HepG2 (cell line): ENCODE results near the gene CCDC175. TPM values are rescaled to one million over a fixed set of nuclear protein-coding genes. Genes with fewer than 3 reads are reported as not detected.

Source experiments
- ATAC-seq: fragments of 200-7000 bp; cut with Tn5 transposase; 3 replicates; pipeline ENCODE4 v1.9.1; 2020; ENCODE audit warnings: mild to moderate bottlenecking, moderate library complexity
- BruUV-seq: library from RNA; stranded (reverse); fragments of 400-500 nt; replicated peaks from 2 replicates; lab custom pipeline; 2021; lab: Mats Ljungman, UMichigan
- CTCF ChIA-PET: fragments of 300-600 bp; formaldehyde crosslinking; extraction: SDS; loops from one replicate; lab custom pipeline; 2021; ENCODE audit warnings: low total read pairs, inconsistent platforms, low intra/inter-chr PET ratio; lab: Yijun Ruan, JAX
- POLR2A ChIA-PET: fragments of 350-600 bp; sonication (Branson Sonifier 250); formaldehyde crosslinking; loops from one replicate; lab custom pipeline; 2020; ENCODE audit warnings: antibody characterized with exemption, inconsistent platforms; lab: Yijun Ruan, JAX
- DNase-seq: peaks from one replicate; pipeline ENCODE4 v3.0.0-alpha.2; 2015; ENCODE audit warnings: low spot score
- FAIRE-seq: peaks from 3 replicates; lab custom pipeline; 2011; peaks lifted over from hg19 to GRCh38; lab: Jason Lieb, UNC
- H2AFZ ChIP-seq: one replicate; pipeline ENCODE4 v1.6.1; 2011; ENCODE audit warnings: low read length, inconsistent platforms
- H3K27ac ChIP-seq: fragments of 300-600 bp; 3 replicates; pipeline ENCODE4 v1.8.0; 2011; ENCODE audit warnings: mixed run types, mild to moderate bottlenecking, mixed read lengths, low read length, inconsistent platforms; ENCODE audit not compliant: insufficient read depth; ENCODE audit errors: extremely low read length
- H3K27me3 ChIP-seq, 2 experiments: fragments of 200-600 bp in 1 of 2; 2 replicates in 1 of 2; 3 replicates in 1 of 2; pipeline versions ENCODE4 v1.6.0 to v1.8.0; 2011; ENCODE audit warnings: low read length in 2 of 2, mild to moderate bottlenecking in 2 of 2, moderate library complexity in 2 of 2, inconsistent platforms in 1 of 2; ENCODE audit not compliant: insufficient read depth in 2 of 2, control insufficient read depth in 1 of 2
- H3K36me3 ChIP-seq, 2 experiments: fragments of 200-600 bp in 1 of 2; replicated peaks in 1 of 2; 2 replicates in 1 of 2; 3 replicates in 1 of 2; pipeline versions ENCODE4 v1.5.1 to v1.8.0; 2011; ENCODE audit warnings: low read length in 2 of 2, inconsistent platforms in 1 of 2; ENCODE audit not compliant: insufficient read depth in 2 of 2, control insufficient read depth in 1 of 2
- H3K4me1 ChIP-seq: 2 replicates; pipeline ENCODE4 v1.5.1; 2012; ENCODE audit warnings: low read length, inconsistent platforms; ENCODE audit not compliant: insufficient read depth
- H3K4me2 ChIP-seq: 2 replicates; pipeline ENCODE4 v1.6.0; 2011; ENCODE audit warnings: low read depth, low read length, inconsistent platforms
- H3K4me3 ChIP-seq, 3 experiments: fragments of 200-600 bp in 1 of 3; sonication (generic), shearing (Covaris generic) in 1 of 3; replicated peaks in 1 of 3; 2 replicates each; pipeline ENCODE4 v1.5.1; 2011 to 2016; ENCODE audit warnings: low read length in 3 of 3, inconsistent platforms in 2 of 3, low read depth in 2 of 3, mild to moderate bottlenecking in 2 of 3, control low read depth in 1 of 3, mixed read lengths in 1 of 3; ENCODE audit not compliant: insufficient read depth in 1 of 3
- H3K79me2 ChIP-seq: one replicate; pipeline ENCODE4 v1.6.1; 2011; ENCODE audit warnings: low read length, inconsistent platforms; ENCODE audit not compliant: insufficient read depth
- H3K9ac ChIP-seq: 2 replicates; pipeline ENCODE4 v1.6.0; 2011; ENCODE audit warnings: mild to moderate bottlenecking, low read depth, low read length, inconsistent platforms; ENCODE audit not compliant: insufficient read depth
- H3K9me3 ChIP-seq: 2 replicates; pipeline ENCODE4 v1.5.1; 2012; ENCODE audit warnings: mild to moderate bottlenecking, low read length
- H4K20me1 ChIP-seq: 2 replicates; pipeline ENCODE4 v1.6.0; 2011; ENCODE audit warnings: inconsistent platforms, mild to moderate bottlenecking, low read length, moderate library complexity; ENCODE audit not compliant: insufficient read depth
- TCF7L2 ChIP-seq: IDR thresholded peaks from 2 replicates; pipeline ENCODE4 v1.6.1; 2011; ENCODE audit warnings: mild to moderate bottlenecking, low read depth, low read length, moderate library complexity
- ZNF441 ChIP-seq: sonication (generic); formaldehyde crosslinking; IDR thresholded peaks from 2 replicates; pipeline ENCODE4 v1.7.0; 2021; ENCODE audit warnings: missing genetic modification reagents, borderline replicate concordance
- WGBS: methylation state at CpG from one replicate; pipeline ENCODE4 v1.1.6; 2017; ENCODE audit warnings: low lambda C conversion rate; 5-methylcytosine and 5-hydroxymethylcytosine counted together
- in situ Hi-C: cut with HindIII; loops from 2 replicates; pipeline ENCODE4 v1.10.0; 2017; ENCODE audit warnings: low pct_unique_long_range_greater_than_20kb; ENCODE audit not compliant: extremely low pct_ligation_motif_present
- intact Hi-C: fragments of 100-400 bp; cut with micrococcal nuclease; formaldehyde crosslinking; loops from one replicate; pipeline ENCODE4 v1.10.0; 2022; ENCODE audit not compliant: unreplicated experiment
- polyA plus RNA-seq, 8 experiments: library from polyadenylated mRNA; depleted of rRNA in 3 of 8; stranded (reverse) in 7 of 8; unstranded in 1 of 8; fragments of >200 nt; fragmentation: Illumina TruSeq in 4 of 8; extraction: Trizol in 4 of 8; gene quantifications; 2 replicates each; pipeline versions ENCODE4 v1.2.1 to v1.2.3, GENCODE V29; 2011 to 2016; ENCODE audit warnings: low read depth in 4 of 8, missing spikeins in 1 of 8, mixed read lengths in 1 of 8; ENCODE audit not compliant: insufficient read depth in 1 of 8
- total RNA-seq, 5 experiments: library from RNA; depleted of rRNA; stranded (reverse); fragments of >200 nt; fragmentation: Illumina TruSeq; extraction: Trizol; gene quantifications; 2 replicates each; pipeline ENCODE4 v1.2.3, GENCODE V29; 2016; ENCODE audit warnings: low read depth in 1 of 5
- TF ChIP-seq, protein P1 (sequence below): IDR thresholded peaks from 2 replicates; pipeline ENCODE4 v1.6.1; 2016; ENCODE audit warnings: control low read depth
- TF ChIP-seq, protein P2 (sequence below): sonication (generic); formaldehyde crosslinking; IDR thresholded peaks from 2 replicates; pipeline ENCODE4 v1.8.1; 2023; ENCODE audit warnings: mild to moderate bottlenecking, inconsistent platforms, moderate library complexity, missing genetic modification reagents, borderline replicate concordance

Gene CCDC175
- total and polyA plus RNA-seq, 2 of the 13 experiments (the other 11 are each of a cell fraction or from before 2014, with no cell fraction given), result not detected

- H3K4me2 ChIP-seq, result no peak overlapping the region
- no peak for DNase-seq
- no TSS peak for BruUV-seq
- TF ChIP-seq, protein P1, sequence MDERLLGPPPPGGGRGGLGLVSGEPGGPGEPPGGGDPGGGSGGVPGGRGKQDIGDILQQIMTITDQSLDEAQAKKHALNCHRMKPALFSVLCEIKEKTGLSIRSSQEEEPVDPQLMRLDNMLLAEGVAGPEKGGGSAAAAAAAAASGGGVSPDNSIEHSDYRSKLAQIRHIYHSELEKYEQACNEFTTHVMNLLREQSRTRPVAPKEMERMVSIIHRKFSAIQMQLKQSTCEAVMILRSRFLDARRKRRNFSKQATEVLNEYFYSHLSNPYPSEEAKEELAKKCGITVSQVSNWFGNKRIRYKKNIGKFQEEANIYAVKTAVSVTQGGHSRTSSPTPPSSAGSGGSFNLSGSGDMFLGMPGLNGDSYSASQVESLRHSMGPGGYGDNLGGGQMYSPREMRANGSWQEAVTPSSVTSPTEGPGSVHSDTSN (CRISPR knock-in tag), result no peak
- TF ChIP-seq TCF7L2, result no peak
- ATAC-seq, result no peak
- H3K9me3 ChIP-seq, result no peaks in the 10 kb centered on the region
- no peak for FAIRE-seq
- H2AFZ ChIP-seq, result no peak overlapping the region
- H3K9ac ChIP-seq, result no peak overlapping the region
- no peaks in the 10 kb centered on the region for H3K36me3 ChIP-seq
- H3K79me2 ChIP-seq, result no peaks in the 10 kb centered on the region
- H3K27ac ChIP-seq, result no peak overlapping the region
- no peak overlapping the region for H3K4me3 ChIP-seq
- in situ Hi-C loops (no loop called here), intact Hi-C loops (no loop called here)
- no peaks in the 10 kb centered on the region for H3K4me1 ChIP-seq
- H3K27me3 ChIP-seq, result peaks cover 2 to 9% of the 10 kb centered on the region in 2 experiments; a peak in 2 of 5 replicates
- ChIA-PET POLR2A (no interaction called here), CTCF (no interaction called here)
- WGBS, result 2% methylated on average over 2 of the region's 2 CpGs
- H4K20me1 ChIP-seq, result no peaks in the 10 kb centered on the region
Measured at GRCh38 chr14:59547310-59547709, 29.3 kb downstream of the CCDC175 start.

DNA sequence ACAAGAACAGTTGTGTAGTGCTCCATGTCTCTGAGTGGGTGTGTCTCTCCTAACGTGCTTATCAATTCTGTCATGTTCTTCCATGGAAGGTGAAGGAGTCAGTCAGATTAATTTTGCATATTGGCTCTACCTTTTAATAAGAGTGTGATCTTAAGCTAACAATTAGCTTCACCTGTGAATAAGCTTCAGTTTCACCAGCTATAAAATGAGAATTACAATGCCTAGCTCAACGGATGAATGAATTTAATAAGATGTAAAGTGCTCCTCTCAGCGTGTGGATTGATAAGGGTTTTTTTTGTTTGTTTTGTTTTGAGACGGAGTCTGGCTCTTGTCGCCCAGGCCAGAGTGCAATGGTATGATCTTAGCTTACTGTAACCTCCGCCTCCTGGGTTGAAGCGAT is 32.7 kb downstream of the CCDC175 start:
- FAIRE-seq (no peak), DNase-seq (no peak), ATAC-seq (no peak)
- BruUV-seq, result no TSS peak
- Histone ChIP-seq H2AFZ (no peak overlapping the region), H3K4me1 (no peaks in the 10 kb centered on the region), H4K20me1 (no peaks in the 10 kb centered on the region), H3K27me3 (peaks cover 2 to 9% of the 10 kb centered on the region in 2 experiments; a peak in 2 of 5 replicates), H3K36me3 (no peaks in the 10 kb centered on the region), H3K9ac (no peak overlapping the region), H3K79me2 (no peaks in the 10 kb centered on the region), H3K27ac (no peak overlapping the region), H3K4me3 (no peak overlapping the region), H3K9me3 (no peaks in the 10 kb centered on the region), H3K4me2 (no peak overlapping the region)
- in situ Hi-C loops (no loop called here), intact Hi-C loops (no loop called here)
- 10% methylated on average over 7 of the region's 7 CpGs for WGBS
- ChIA-PET CTCF (no interaction called here), POLR2A (no interaction called here)
- TF ChIP-seq, protein P2, sequence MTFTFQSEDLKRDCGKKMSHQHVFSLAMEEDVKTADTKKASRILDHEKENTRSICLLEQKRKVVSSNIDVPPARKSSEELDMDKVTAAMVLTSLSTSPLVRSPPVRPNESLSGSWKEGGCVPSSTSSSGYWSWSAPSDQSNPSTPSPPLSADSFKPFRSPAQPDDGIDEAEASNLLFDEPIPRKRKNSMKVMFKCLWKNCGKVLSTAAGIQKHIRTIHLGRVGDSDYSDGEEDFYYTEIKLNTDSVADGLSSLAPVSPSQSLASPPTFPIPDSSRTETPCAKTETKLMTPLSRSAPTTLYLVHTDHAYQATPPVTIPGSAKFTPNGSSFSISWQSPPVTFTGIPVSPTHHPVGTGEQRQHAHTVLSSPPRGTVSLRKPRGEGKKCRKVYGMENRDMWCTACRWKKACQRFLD, result no peak
- peak; percentile 86 for TF ChIP-seq ZNF441
